ENCODE measurements around the gene INVS.

The INVS gene

DNA sequence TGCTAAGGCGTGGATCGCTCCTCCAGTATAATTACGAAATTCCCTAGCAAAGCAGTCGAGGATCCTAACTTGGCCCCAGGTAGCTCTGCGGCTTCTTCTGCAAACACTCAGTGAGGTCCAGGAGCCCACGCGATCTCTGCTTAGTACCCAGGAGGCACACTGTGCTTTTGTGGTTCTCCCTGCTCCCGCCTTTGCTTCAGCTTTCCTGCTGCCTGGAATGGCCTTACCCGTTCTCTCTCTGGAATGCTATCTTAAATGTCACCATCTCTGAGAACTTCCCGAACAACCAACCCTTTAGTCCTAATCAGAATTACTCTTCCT is 639 bp downstream of the INVS start:
- H3K27me3 ChIP-seq (ENCODE audit: control insufficient read depth, insufficient read depth, low read length) = no peaks in the 10 kb centered on the region
- H3K4me1 ChIP-seq (ENCODE audit: control insufficient read depth, insufficient read depth, low read length) = peaks cover 20% of the 10 kb centered on the region
- peak overlapping the region; percentile 56 for H3K27ac ChIP-seq (ENCODE audit: low read depth, low read length)
- peak overlapping the region; percentile 98 for H3K4me3 ChIP-seq (ENCODE audit: low read depth, low read length)
- H3K9me3 ChIP-seq (ENCODE audit: control insufficient read depth, insufficient read depth, low read length) = no peaks in the 10 kb centered on the region
- H3K36me3 ChIP-seq (ENCODE audit: control insufficient read depth, insufficient read depth, low read length) = peaks cover 3% of the 10 kb centered on the region; the same call in 1 of the 2 replicates
- peak overlapping the region; percentile 74 for H3K9ac ChIP-seq (ENCODE audit: low read depth, low read length)

DNA sequence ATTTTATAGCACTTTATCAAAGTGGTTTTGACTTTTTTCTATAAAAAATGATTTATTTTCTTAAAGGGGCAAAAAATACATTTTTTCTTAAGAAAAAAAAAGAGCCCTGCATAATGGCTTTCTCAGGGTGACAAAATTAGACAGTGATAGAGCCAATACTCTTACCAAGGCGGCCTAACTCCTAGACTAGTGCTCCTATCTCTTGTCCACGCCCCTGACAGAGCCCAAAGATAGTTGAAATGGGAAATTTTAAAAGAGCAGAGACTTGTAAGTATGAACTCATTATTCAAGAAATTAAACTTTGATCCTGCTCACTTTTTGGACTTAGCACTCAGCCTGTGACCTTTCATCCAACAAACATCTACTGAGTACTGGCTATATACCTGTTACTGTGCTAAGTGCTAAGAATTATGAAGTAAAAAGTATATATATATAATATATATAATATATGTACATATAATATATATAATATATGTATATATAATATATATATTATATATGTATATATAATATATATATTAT is 1.2 kb downstream of the INVS start:
- peak overlapping the region; percentile 98 for H3K4me3 ChIP-seq (ENCODE audit: low read depth, low read length)
- H3K9ac ChIP-seq (ENCODE audit: low read depth, low read length) = no peak overlapping the region
- peaks cover 21% of the 10 kb centered on the region for H3K4me1 ChIP-seq (ENCODE audit: control insufficient read depth, insufficient read depth, low read length)
- H3K36me3 ChIP-seq (ENCODE audit: control insufficient read depth, insufficient read depth, low read length) = peaks cover 9% of the 10 kb centered on the region
- H3K27me3 ChIP-seq (ENCODE audit: control insufficient read depth, insufficient read depth, low read length) = no peaks in the 10 kb centered on the region
- peak overlapping the region; percentile 56 for H3K27ac ChIP-seq (ENCODE audit: low read depth, low read length)
- no peaks in the 10 kb centered on the region for H3K9me3 ChIP-seq (ENCODE audit: control insufficient read depth, insufficient read depth, low read length)

GRCh38 chr9:100101608-100102007 is 2.6 kb downstream of the INVS start:
- no peak overlapping the region for H3K4me3 ChIP-seq (ENCODE audit: low read depth, low read length)
- H3K36me3 ChIP-seq (ENCODE audit: control insufficient read depth, insufficient read depth, low read length) = peaks cover 22% of the 10 kb centered on the region
- H3K4me1 ChIP-seq (ENCODE audit: control insufficient read depth, insufficient read depth, low read length) = peaks cover 21% of the 10 kb centered on the region
- H3K9ac ChIP-seq (ENCODE audit: low read depth, low read length) = no peak overlapping the region
- H3K27ac ChIP-seq (ENCODE audit: low read depth, low read length) = no peak overlapping the region
- H3K27me3 ChIP-seq (ENCODE audit: control insufficient read depth, insufficient read depth, low read length) = no peaks in the 10 kb centered on the region
- no peaks in the 10 kb centered on the region for H3K9me3 ChIP-seq (ENCODE audit: control insufficient read depth, insufficient read depth, low read length)

DNA sequence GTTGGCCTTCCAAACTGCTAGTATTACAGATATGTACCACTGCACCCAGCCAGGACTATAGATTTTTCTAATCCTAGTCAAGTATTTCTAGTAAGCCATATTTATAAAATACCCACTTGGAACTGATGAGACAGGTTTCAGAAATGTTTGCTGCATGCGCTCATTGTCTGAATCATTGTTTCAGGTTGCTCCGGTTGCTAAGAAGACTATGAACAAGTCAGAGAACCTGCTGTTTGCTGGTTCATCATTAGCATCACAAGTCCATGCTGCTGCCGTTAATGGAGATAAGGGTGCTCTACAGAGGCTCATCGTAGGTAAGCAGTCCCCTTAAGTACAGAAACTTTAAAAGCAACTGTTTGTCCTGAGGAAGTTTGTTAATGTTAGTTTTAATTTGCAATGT is 5.3 kb downstream of the INVS start:
- H3K27me3 ChIP-seq (ENCODE audit: control insufficient read depth, insufficient read depth, low read length) = no peaks in the 10 kb centered on the region
- no peaks in the 10 kb centered on the region for H3K9me3 ChIP-seq (ENCODE audit: control insufficient read depth, insufficient read depth, low read length)
- H3K4me1 ChIP-seq (ENCODE audit: control insufficient read depth, insufficient read depth, low read length) = peaks cover 18% of the 10 kb centered on the region
- peaks cover 30% of the 10 kb centered on the region for H3K36me3 ChIP-seq (ENCODE audit: control insufficient read depth, insufficient read depth, low read length)
- H3K9ac ChIP-seq (ENCODE audit: low read depth, low read length) = no peak overlapping the region
- no peak overlapping the region for H3K4me3 ChIP-seq (ENCODE audit: low read depth, low read length)
- H3K27ac ChIP-seq (ENCODE audit: low read depth, low read length) = peak overlapping the region; percentile 38

GRCh38 chr9:100105861-100106260 is 6.8 kb downstream of the INVS start:
- Histone ChIP-seq H3K4me3 (ENCODE audit: low read depth, low read length) (no peak overlapping the region), H3K27me3 (ENCODE audit: control insufficient read depth, insufficient read depth, low read length) (no peaks in the 10 kb centered on the region), H3K4me1 (ENCODE audit: control insufficient read depth, insufficient read depth, low read length) (peaks cover 11% of the 10 kb centered on the region), H3K9me3 (ENCODE audit: control insufficient read depth, insufficient read depth, low read length) (no peaks in the 10 kb centered on the region), H3K9ac (ENCODE audit: low read depth, low read length) (no peak overlapping the region), H3K36me3 (ENCODE audit: control insufficient read depth, insufficient read depth, low read length) (peaks cover 30% of the 10 kb centered on the region), H3K27ac (ENCODE audit: low read depth, low read length) (no peak overlapping the region)

GRCh38 chr9:100106616-100107015 is 7.6 kb downstream of the INVS start:
- peaks cover 14% of the 10 kb centered on the region for H3K4me1 ChIP-seq (ENCODE audit: control insufficient read depth, insufficient read depth, low read length)
- peaks cover 30% of the 10 kb centered on the region for H3K36me3 ChIP-seq (ENCODE audit: control insufficient read depth, insufficient read depth, low read length)
- no peaks in the 10 kb centered on the region for H3K9me3 ChIP-seq (ENCODE audit: control insufficient read depth, insufficient read depth, low read length)
- no peak overlapping the region for H3K27ac ChIP-seq (ENCODE audit: low read depth, low read length)
- H3K4me3 ChIP-seq (ENCODE audit: low read depth, low read length) = no peak overlapping the region
- no peak overlapping the region for H3K9ac ChIP-seq (ENCODE audit: low read depth, low read length)
- no peaks in the 10 kb centered on the region for H3K27me3 ChIP-seq (ENCODE audit: control insufficient read depth, insufficient read depth, low read length)

- H3K36me3 ChIP-seq (ENCODE audit: control insufficient read depth, insufficient read depth, low read length) = peaks cover 30% of the 10 kb centered on the region
Measured at GRCh38 chr9:100108559-100108958, 9.5 kb downstream of the INVS start.

GRCh38 chr9:100111235-100111634 is 12.2 kb downstream of the INVS start:
- peaks cover 12% of the 10 kb centered on the region for H3K36me3 ChIP-seq (ENCODE audit: control insufficient read depth, insufficient read depth, low read length)
- H3K9me3 ChIP-seq (ENCODE audit: control insufficient read depth, insufficient read depth, low read length) = no peaks in the 10 kb centered on the region
- H3K4me1 ChIP-seq (ENCODE audit: control insufficient read depth, insufficient read depth, low read length) = peaks cover 13% of the 10 kb centered on the region; the same call in 1 of the 2 replicates
- no peak overlapping the region for H3K27ac ChIP-seq (ENCODE audit: low read depth, low read length)
- H3K27me3 ChIP-seq (ENCODE audit: control insufficient read depth, insufficient read depth, low read length) = no peaks in the 10 kb centered on the region
- no peak overlapping the region for H3K9ac ChIP-seq (ENCODE audit: low read depth, low read length)
- H3K4me3 ChIP-seq (ENCODE audit: low read depth, low read length) = no peak overlapping the region

More at GRCh38 chr9:100108559-100108958, 9.5 kb downstream of the INVS start:
- Histone ChIP-seq H3K4me3 (ENCODE audit: low read depth, low read length) (no peak overlapping the region), H3K9ac (ENCODE audit: low read depth, low read length) (no peak overlapping the region), H3K4me1 (ENCODE audit: control insufficient read depth, insufficient read depth, low read length) (peaks cover 24% of the 10 kb centered on the region), H3K9me3 (ENCODE audit: control insufficient read depth, insufficient read depth, low read length) (no peaks in the 10 kb centered on the region), H3K27ac (ENCODE audit: low read depth, low read length) (no peak overlapping the region), H3K27me3 (ENCODE audit: control insufficient read depth, insufficient read depth, low read length) (no peaks in the 10 kb centered on the region)

GRCh38 chr9:100112677-100113336 is 13.8 kb downstream of the INVS start:
- Histone ChIP-seq H3K27ac (ENCODE audit: low read depth, low read length) (no peak overlapping the region), H3K36me3 (ENCODE audit: control insufficient read depth, insufficient read depth, low read length) (no peaks in the 10 kb centered on the region; the same call in 1 of the 2 replicates), H3K4me3 (ENCODE audit: low read depth, low read length) (no peak overlapping the region)

DNA sequence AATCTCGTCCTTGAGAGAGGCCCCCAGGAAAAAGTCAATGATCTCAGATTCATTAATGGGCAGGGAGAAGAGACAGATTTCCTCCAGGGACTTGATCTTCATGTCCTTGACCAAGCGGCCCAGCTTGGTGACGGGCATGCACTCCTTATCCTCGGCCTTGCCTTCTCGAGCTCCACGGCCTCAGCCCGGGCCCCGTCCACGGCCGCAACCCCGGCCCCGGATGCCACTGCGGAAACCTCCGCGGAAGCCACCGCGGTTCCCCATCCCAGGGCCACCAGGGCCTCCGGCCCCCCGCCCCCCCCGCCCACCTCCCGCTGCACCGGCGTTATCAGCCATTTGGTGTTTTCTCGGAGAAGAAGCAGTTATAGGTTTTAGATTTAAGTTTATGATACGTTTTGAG is 18.3 kb downstream of the INVS start:
- no peaks in the 10 kb centered on the region for H3K27me3 ChIP-seq (ENCODE audit: control insufficient read depth, insufficient read depth, low read length)
- no peak overlapping the region for H3K27ac ChIP-seq (ENCODE audit: low read depth, low read length)
- no peak overlapping the region for H3K9ac ChIP-seq (ENCODE audit: low read depth, low read length)
- H3K4me3 ChIP-seq (ENCODE audit: low read depth, low read length) = no peak overlapping the region
- no peaks in the 10 kb centered on the region for H3K9me3 ChIP-seq (ENCODE audit: control insufficient read depth, insufficient read depth, low read length)
- H3K4me1 ChIP-seq (ENCODE audit: control insufficient read depth, insufficient read depth, low read length) = peaks cover 8% of the 10 kb centered on the region; the same call in 1 of the 2 replicates
- H3K36me3 ChIP-seq (ENCODE audit: control insufficient read depth, insufficient read depth, low read length) = no peaks in the 10 kb centered on the region

More at GRCh38 chr9:100112677-100113336, 13.8 kb downstream of the INVS start:
- Histone ChIP-seq H3K9me3 (ENCODE audit: control insufficient read depth, insufficient read depth, low read length) (no peaks in the 10 kb centered on the region), H3K9ac (ENCODE audit: low read depth, low read length) (no peak overlapping the region), H3K27me3 (ENCODE audit: control insufficient read depth, insufficient read depth, low read length) (no peaks in the 10 kb centered on the region), H3K4me1 (ENCODE audit: control insufficient read depth, insufficient read depth, low read length) (peaks cover 13% of the 10 kb centered on the region; the same call in 1 of the 2 replicates)

- Histone ChIP-seq H3K4me3 (ENCODE audit: low read depth, low read length) (no peak overlapping the region), H3K9me3 (ENCODE audit: control insufficient read depth, insufficient read depth, low read length) (no peaks in the 10 kb centered on the region), H3K9ac (ENCODE audit: low read depth, low read length) (no peak overlapping the region), H3K27ac (ENCODE audit: low read depth, low read length) (no peak overlapping the region), H3K27me3 (ENCODE audit: control insufficient read depth, insufficient read depth, low read length) (no peaks in the 10 kb centered on the region), H3K4me1 (ENCODE audit: control insufficient read depth, insufficient read depth, low read length) (no peaks in the 10 kb centered on the region), H3K36me3 (ENCODE audit: control insufficient read depth, insufficient read depth, low read length) (no peaks in the 10 kb centered on the region)
Measured at GRCh38 chr9:100120286-100120685, 21.2 kb downstream of the INVS start.
